Tibial nerve (tissue), 4 donors: ENCODE measurements around the gene SPDYE4. TPM values are rescaled to one million over a fixed set of nuclear protein-coding genes. Genes with fewer than 3 reads are reported as not detected.

Experiments
- DNase-seq, 2 donors: peaks; one replicate each; pipeline ENCODE4 v3.0.0-alpha.2; 2019; ENCODE audit warnings: low spot score in 2 of 2
- H3K27ac ChIP-seq, 4 donors: fragments of 200-600 bp; sonication (generic) in 3 of 4; one replicate each; pipeline ENCODE4 v1.5.1; 2017 to 2019; ENCODE audit warnings: mild to moderate bottlenecking in 1 of 4
- H3K27me3 ChIP-seq, 2 donors: fragments of 200-600 bp; sonication (generic) in 1 of 2; one replicate each; pipeline versions ENCODE4 v1.5.1 to v1.6.0; 2017 to 2019
- H3K36me3 ChIP-seq, 3 donors: fragments of 200-600 bp; sonication (generic); one replicate each; pipeline ENCODE4 v1.5.1; 2018 to 2019
- H3K4me1 ChIP-seq, 4 donors: fragments of 200-600 bp; sonication (generic) in 3 of 4; one replicate each; pipeline ENCODE4 v1.5.1; 2017 to 2019
- H3K4me3 ChIP-seq, 4 donors: fragments of 200-600 bp; sonication (generic) in 3 of 4; one replicate each; pipeline ENCODE4 v1.5.1; 2017 to 2019; ENCODE audit warnings: mild to moderate bottlenecking in 1 of 4, moderate library complexity in 1 of 4
- H3K9me3 ChIP-seq, 4 donors: fragments of 200-600 bp; sonication (generic) in 3 of 4; one replicate each; pipeline ENCODE4 v1.5.1; 2017 to 2019
- EP300 ChIP-seq, 2 donors: sonication (generic); formaldehyde crosslinking; IDR thresholded peaks; one replicate each; pipeline ENCODE4 v1.6.1; 2017; ENCODE audit warnings: antibody characterized with exemption in 2 of 2, mild to moderate bottlenecking in 1 of 2
- POLR2A ChIP-seq, 2 donors: fragments of 450-650 bp; IDR thresholded peaks; one replicate each; pipeline ENCODE4 v1.6.1; 2017; ENCODE audit warnings: antibody characterized with exemption in 2 of 2, mild to moderate bottlenecking in 2 of 2, moderate library complexity in 2 of 2
- WGBS, 2 donors: methylation state at CpG; one replicate each; pipeline ENCODE4 v1.1.5; 2018; 5-methylcytosine and 5-hydroxymethylcytosine counted together
- total RNA-seq, 4 donors: library from RNA; depleted of rRNA; stranded (reverse); fragments of >200 nt; gene quantifications; one replicate each; pipeline ENCODE4 v1.1.0, GENCODE V29; 2016
- TF ChIP-seq, protein P1 (sequence below), 5 experiments: fragments of 200-600 bp in 3 of 5; fragments of 450-650 bp in 2 of 5; sonication (generic) in 3 of 5; IDR thresholded peaks; one replicate each; pipeline ENCODE4 v1.5.1; 2016 to 2019; ENCODE audit warnings: antibody characterized with exemption in 5 of 5, mild to moderate bottlenecking in 3 of 5, moderate library complexity in 2 of 5

The SPDYE4 gene
- total RNA-seq, 4 donors from 2014 or later: not detected

DNA sequence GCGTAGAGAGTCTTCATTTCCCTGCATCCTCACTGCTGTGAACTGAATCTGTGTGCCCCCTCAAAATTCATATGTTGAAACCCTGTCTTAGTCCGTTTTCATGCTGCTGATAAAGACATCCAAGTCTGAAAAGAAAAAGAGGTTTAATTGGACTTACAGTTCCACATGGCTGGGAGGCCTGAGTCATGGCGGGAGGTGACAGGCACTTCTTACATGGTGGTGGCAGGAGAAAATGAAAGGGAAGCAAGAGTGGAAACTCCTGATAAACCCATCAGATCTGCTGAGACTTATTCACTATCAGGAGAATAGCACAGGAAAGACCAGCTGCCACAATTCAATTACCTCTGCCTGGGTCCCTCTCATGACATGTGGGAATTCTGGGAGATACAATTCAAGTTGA, 10.6 kb downstream of the SPDYE4 start:
- WGBS, 2 donors: 90 to 93% methylated on average over 3 of the region's 3 CpGs
- H3K36me3 ChIP-seq: no peaks in the 10 kb centered on the region
- no peak overlapping the region for H3K27ac ChIP-seq
- H3K27me3 ChIP-seq: no peaks in the 10 kb centered on the region
- no peak for DNase-seq
- H3K4me3 ChIP-seq: no peak overlapping the region
- TF ChIP-seq POLR2A (IDR thresholded peaks at IDR 0.05) (no peak), EP300 (IDR thresholded peaks at IDR 0.05) (no peak)
- TF ChIP-seq, protein P1, sequence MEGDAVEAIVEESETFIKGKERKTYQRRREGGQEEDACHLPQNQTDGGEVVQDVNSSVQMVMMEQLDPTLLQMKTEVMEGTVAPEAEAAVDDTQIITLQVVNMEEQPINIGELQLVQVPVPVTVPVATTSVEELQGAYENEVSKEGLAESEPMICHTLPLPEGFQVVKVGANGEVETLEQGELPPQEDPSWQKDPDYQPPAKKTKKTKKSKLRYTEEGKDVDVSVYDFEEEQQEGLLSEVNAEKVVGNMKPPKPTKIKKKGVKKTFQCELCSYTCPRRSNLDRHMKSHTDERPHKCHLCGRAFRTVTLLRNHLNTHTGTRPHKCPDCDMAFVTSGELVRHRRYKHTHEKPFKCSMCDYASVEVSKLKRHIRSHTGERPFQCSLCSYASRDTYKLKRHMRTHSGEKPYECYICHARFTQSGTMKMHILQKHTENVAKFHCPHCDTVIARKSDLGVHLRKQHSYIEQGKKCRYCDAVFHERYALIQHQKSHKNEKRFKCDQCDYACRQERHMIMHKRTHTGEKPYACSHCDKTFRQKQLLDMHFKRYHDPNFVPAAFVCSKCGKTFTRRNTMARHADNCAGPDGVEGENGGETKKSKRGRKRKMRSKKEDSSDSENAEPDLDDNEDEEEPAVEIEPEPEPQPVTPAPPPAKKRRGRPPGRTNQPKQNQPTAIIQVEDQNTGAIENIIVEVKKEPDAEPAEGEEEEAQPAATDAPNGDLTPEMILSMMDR (IDR thresholded peaks at IDR 0.05): no peak
- H3K9me3 ChIP-seq: no peaks in the 10 kb centered on the region
- H3K4me1 ChIP-seq: peaks cover 0 to 11% (median 5%) of the 10 kb centered on the region in 4 donors

DNA sequence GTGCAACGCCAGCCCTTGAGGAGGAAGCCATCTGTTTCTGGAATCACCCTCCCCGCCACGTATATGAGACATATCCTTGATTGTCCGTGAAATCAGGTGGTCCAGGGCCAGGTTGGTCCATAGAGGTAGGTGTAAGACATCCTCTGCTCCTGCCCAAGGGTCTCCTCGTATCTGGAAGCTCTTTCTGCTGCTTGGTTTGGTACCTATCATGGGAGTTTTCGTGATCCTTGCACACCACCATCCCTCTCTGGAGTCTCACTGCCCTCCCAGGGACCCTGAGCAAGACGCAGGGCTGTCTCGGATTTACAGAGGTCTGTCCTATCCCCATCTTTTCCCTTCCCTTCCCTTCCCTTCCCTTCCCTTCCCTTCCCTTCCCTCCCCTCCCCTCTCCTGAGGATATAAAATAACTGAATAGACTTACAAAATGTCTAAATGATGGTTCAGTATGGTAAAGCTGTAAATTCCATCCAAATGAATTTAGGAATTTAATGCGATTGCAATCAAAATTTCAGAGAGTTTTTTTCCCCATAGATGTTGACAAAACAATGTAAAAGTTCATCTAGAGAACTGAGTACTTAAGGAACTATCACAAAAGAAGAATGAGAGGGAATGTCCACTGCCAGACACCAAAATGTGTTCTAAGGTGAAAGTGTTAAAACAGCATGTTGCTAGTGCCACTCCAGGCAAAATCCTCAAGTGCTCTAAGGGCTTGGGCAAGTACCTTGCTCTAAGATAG, 11.7 kb downstream of the SPDYE4 start:
- H3K4me1 ChIP-seq: peaks cover 0 to 11% (median 5%) of the 10 kb centered on the region in 4 donors
- 14% methylated on average over 9 of the region's 9 CpGs for WGBS, 2 donors
- H3K4me3 ChIP-seq: peak overlapping the region; percentile 41 to 84 (median 66)
- H3K36me3 ChIP-seq: no peaks in the 10 kb centered on the region
- H3K27ac ChIP-seq: peak overlapping the region in 1 of 4 donors; percentile 2
- H3K27me3 ChIP-seq: no peaks in the 10 kb centered on the region
- DNase-seq: no peak
- TF ChIP-seq, protein P1 (IDR thresholded peaks at IDR 0.05): no peak
- no peak for TF ChIP-seq POLR2A (IDR thresholded peaks at IDR 0.05)
- no peak for TF ChIP-seq EP300 (IDR thresholded peaks at IDR 0.05)
- H3K9me3 ChIP-seq: no peaks in the 10 kb centered on the region

DNA sequence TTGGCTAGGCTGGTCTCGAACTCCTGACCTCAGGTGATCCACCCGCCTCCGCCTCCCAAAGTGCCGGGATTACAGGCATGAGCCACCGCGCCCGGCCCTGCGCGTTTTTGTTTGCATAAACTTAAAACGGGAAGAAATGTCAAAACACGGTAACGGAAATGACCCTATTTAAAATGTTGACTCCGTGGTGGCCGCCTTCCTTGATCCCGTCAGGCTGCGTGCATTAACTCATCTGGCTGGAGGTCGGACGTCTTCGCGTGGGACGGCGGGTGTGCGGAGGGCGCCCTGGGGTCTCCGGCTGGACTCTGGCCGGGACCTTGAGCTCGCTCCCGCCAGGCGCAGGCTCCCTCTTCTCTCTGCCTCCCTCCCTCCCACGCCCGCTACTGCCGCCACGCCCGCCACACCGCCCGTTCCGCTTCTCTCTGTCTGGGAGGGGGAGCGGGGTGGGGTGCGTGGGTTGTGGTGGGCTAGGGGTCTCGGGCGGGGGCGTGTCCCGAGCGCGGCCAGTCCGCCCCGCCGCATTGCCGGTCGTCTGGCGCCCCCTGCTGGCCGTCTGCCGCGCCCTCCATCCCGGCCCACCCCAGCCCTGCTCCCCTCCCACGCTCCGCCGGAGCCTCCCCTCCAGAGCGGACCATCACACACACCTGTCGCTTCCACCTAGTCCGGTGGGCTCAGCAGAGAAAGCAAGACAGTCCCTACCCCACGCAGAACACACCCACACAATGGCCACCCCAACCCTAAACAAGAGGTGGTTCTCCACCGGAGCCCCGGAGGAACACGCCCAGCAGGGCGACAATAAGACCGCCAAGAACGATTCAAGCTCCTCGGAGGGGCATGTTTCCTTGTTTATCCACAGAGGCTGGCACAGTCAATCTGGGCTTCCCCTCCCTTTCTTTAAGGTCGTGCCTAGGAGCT, 12.5 kb downstream of the SPDYE4 start:
- 2% methylated on average over 29 to 49 of the region's 70 CpGs for WGBS, 2 donors
- no peaks in the 10 kb centered on the region for H3K36me3 ChIP-seq
- peak overlapping the region in 3 of 4 donors; percentile 44 to 73 (median 57) for H3K27ac ChIP-seq
- peaks cover 0 to 11% (median 5%) of the 10 kb centered on the region in 4 donors for H3K4me1 ChIP-seq
- TF ChIP-seq EP300 (IDR thresholded peaks at IDR 0.05) (peak in 1 of 2 donors; percentile 27), POLR2A (IDR thresholded peaks at IDR 0.05) (no peak)
- TF ChIP-seq, protein P1 (IDR thresholded peaks at IDR 0.05): peak; percentile 93 to 98 (median 95)
- H3K9me3 ChIP-seq: no peaks in the 10 kb centered on the region
- H3K27me3 ChIP-seq: no peaks in the 10 kb centered on the region
- DNase-seq: peak; percentile 39 to 65
- H3K4me3 ChIP-seq: peak overlapping the region; percentile 41 to 84 (median 66)

DNA sequence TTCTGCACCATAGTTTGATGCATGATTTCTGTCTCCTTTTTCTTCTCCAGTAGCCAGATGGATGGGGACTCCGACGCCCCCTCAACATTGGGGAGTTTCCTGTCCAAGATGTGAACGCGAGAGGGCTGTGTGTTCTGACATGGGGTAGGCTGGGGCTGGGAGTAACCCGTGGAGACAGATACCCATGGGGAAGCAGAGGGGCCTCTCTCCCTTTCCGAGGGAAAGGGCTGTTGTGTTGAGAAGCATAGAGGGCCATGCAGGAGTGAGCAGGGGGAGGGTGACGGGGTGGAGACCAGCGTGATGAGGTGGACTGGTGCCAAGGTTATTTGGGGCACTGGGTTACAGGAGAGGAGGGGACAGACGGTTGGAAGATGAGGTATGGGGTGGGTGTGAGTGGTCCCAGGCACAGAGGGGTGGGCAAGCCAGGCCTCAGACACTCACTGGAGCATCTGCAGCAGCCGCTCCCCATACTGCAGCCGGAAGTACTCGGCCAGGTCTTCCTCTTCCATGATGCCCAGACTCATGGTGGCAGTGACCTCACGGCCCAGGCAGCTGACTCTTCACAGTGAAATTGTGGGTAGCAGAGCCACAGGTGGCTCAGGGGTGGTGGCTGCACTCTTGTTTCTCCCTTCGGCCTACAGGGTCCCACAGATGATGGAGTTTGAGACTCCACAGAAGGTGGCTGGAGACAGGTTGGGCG, 14.1 kb downstream of the SPDYE4 start:
- TF ChIP-seq POLR2A (IDR thresholded peaks at IDR 0.05) (no peak), EP300 (IDR thresholded peaks at IDR 0.05) (no peak)
- TF ChIP-seq, protein P1 (IDR thresholded peaks at IDR 0.05): no peak
- Histone ChIP-seq H3K36me3 (no peaks in the 10 kb centered on the region), H3K4me1 (peaks cover 0 to 11% (median 5%) of the 10 kb centered on the region in 4 donors), H3K27ac (no peak overlapping the region), H3K9me3 (no peaks in the 10 kb centered on the region), H3K4me3 (no peak overlapping the region), H3K27me3 (no peaks in the 10 kb centered on the region)
- no peak for DNase-seq
- WGBS, 2 donors: 69 to 73% methylated on average over 14 to 15 of the region's 15 CpGs
